Prostate gland (tissue), 2 donors: Measurements from ENCODE around the gene SPHK2.

Experiments
- CTCF ChIP-seq, 4 experiments: fragments of 200-600 bp in 2 of 4; fragments of 450-650 bp in 2 of 4; sonication (generic) in 2 of 4; IDR thresholded peaks; 1 replicate in 3 of 4; 2 replicates in 1 of 4; pipeline ENCODE4 v1.5.1; 2016 to 2019; ENCODE audit warnings: antibody characterized with exemption in 4 of 4, mild to moderate bottlenecking in 2 of 4, moderate library complexity in 2 of 4
- POLR2A ChIP-seq: fragments of 450-650 bp; IDR thresholded peaks from one replicate; pipeline ENCODE4 v1.6.1; 2016; ENCODE audit warnings: antibody characterized with exemption, mild to moderate bottlenecking

- TF ChIP-seq POLR2A (no peak), CTCF (IDR thresholded peaks at IDR 0.05) (no peak)
Measured at GRCh38 chr19:48603001-48603400, 16.3 kb upstream of the SPHK2 start.
